ENCODE measurements around the gene EPS15. TPM values are rescaled to one million over a fixed set of nuclear protein-coding genes. Genes with fewer than 3 reads are reported as not detected.

EPS15 gene
- total and polyA plus RNA-seq, 9 of the 15 experiments (the other 6 are each of a cell fraction or from before 2014, with no cell fraction given): 23.1 to 69.0 (median 41.7) TPM

DNA sequence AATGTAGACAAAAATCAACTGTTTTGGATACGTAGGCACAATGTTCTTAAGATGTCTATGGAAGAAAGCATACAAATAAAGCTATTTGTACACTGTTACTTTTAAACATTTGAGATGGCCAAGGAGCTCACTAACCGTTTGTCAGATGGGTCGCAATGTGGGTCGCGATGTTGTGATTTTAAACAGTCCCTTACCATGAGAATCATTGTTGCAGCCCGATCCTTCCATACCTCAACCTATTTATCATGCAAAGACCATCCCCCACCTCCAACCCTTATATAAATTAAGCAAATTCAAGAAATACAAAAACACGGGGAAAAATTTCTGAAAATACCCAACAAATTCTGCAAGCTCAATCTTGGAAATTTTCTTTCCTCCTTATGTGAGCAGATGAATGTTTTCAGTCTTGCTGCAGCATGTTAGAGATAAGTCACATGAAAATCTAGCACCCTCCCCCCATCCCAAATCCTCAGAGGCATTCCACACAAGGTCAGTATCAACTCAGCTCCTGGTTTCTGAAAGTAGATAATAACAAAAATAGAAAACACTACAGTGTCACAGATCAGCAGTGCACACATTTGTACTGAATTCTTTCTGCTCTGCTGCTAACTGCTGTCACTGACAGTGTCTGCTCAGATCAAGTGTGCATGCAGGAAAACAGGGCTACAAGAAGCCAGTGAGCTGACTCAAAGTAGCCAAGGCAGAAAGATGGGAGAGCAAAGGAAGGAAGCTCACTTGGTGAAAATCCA, 95.8 kb downstream of the EPS15 start (continued):
- TF ChIP-seq, protein P1, sequence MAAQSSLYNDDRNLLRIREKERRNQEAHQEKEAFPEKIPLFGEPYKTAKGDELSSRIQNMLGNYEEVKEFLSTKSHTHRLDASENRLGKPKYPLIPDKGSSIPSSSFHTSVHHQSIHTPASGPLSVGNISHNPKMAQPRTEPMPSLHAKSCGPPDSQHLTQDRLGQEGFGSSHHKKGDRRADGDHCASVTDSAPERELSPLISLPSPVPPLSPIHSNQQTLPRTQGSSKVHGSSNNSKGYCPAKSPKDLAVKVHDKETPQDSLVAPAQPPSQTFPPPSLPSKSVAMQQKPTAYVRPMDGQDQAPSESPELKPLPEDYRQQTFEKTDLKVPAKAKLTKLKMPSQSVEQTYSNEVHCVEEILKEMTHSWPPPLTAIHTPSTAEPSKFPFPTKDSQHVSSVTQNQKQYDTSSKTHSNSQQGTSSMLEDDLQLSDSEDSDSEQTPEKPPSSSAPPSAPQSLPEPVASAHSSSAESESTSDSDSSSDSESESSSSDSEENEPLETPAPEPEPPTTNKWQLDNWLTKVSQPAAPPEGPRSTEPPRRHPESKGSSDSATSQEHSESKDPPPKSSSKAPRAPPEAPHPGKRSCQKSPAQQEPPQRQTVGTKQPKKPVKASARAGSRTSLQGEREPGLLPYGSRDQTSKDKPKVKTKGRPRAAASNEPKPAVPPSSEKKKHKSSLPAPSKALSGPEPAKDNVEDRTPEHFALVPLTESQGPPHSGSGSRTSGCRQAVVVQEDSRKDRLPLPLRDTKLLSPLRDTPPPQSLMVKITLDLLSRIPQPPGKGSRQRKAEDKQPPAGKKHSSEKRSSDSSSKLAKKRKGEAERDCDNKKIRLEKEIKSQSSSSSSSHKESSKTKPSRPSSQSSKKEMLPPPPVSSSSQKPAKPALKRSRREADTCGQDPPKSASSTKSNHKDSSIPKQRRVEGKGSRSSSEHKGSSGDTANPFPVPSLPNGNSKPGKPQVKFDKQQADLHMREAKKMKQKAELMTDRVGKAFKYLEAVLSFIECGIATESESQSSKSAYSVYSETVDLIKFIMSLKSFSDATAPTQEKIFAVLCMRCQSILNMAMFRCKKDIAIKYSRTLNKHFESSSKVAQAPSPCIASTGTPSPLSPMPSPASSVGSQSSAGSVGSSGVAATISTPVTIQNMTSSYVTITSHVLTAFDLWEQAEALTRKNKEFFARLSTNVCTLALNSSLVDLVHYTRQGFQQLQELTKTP (IDR thresholded peaks at IDR 0.05; ENCODE audit: low read depth in 1 of 2, partially characterized antibody in 2 of 2): peak in 1 of 2 experiments; percentile 36
- TF ChIP-seq CBFA2T3 (IDR thresholded peaks at IDR 0.05) (peak; percentile 77), SMARCA5 (IDR thresholded peaks at IDR 0.05) (0 out of 2 replicates have a peak, but pooled peaks have one; percentile 11), ZNF224 (CRISPR knock-in tag; IDR thresholded peaks at IDR 0.05) (no peak), ZKSCAN3 (CRISPR knock-in tag; IDR thresholded peaks at IDR 0.05) (no peak), KLF6 (CRISPR knock-in tag; IDR thresholded peaks at IDR 0.05; ENCODE audit: borderline replicate concordance) (no peak), SOX6 (IDR thresholded peaks at IDR 0.05) (peak; percentile 64; the same call in 1 of the 2 replicates), ATF7 (IDR thresholded peaks at IDR 0.05) (peak; percentile 41; the same call in 1 of the 2 replicates), TCF3 (CRISPR knock-in tag; IDR thresholded peaks at IDR 0.05) (peak; percentile 68), ZNF316 (IDR thresholded peaks at IDR 0.05) (no peak), ZNF780A (CRISPR knock-in tag; IDR thresholded peaks at IDR 0.05) (no peak), GABPA (tag; conservative IDR thresholded peaks at IDR 0.05; ENCODE audit: low read depth) (peak; percentile 23; the same call in 1 of the 2 replicates), GATAD2A (IDR thresholded peaks at IDR 0.05) (0 out of 2 replicates have a peak, but pooled peaks have one; percentile 1), MTA2 (IDR thresholded peaks at IDR 0.05; ENCODE audit: low read depth) (peak; percentile 24; the same call in 1 of the 2 replicates), MEF2A (IDR thresholded peaks at IDR 0.05; ENCODE audit: control insufficient read depth, low read depth, low read length) (0 out of 2 replicates have a peak, but pooled peaks have one; percentile 16)
- TF ChIP-seq, protein P2, sequence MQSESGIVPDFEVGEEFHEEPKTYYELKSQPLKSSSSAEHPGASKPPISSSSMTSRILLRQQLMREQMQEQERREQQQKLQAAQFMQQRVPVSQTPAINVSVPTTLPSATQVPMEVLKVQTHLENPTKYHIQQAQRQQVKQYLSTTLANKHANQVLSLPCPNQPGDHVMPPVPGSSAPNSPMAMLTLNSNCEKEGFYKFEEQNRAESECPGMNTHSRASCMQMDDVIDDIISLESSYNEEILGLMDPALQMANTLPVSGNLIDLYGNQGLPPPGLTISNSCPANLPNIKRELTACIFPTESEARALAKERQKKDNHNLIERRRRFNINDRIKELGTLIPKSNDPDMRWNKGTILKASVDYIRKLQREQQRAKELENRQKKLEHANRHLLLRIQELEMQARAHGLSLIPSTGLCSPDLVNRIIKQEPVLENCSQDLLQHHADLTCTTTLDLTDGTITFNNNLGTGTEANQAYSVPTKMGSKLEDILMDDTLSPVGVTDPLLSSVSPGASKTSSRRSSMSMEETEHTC (IDR thresholded peaks at IDR 0.05): peak; percentile 17; the same call in 1 of the 2 replicates
- TF ChIP-seq, protein P3, sequence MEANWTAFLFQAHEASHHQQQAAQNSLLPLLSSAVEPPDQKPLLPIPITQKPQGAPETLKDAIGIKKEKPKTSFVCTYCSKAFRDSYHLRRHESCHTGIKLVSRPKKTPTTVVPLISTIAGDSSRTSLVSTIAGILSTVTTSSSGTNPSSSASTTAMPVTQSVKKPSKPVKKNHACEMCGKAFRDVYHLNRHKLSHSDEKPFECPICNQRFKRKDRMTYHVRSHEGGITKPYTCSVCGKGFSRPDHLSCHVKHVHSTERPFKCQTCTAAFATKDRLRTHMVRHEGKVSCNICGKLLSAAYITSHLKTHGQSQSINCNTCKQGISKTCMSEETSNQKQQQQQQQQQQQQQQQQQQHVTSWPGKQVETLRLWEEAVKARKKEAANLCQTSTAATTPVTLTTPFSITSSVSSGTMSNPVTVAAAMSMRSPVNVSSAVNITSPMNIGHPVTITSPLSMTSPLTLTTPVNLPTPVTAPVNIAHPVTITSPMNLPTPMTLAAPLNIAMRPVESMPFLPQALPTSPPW (CRISPR knock-in tag; IDR thresholded peaks at IDR 0.05): peak; percentile 27; the same call in 1 of the 2 replicates
- TF ChIP-seq, protein P4, sequence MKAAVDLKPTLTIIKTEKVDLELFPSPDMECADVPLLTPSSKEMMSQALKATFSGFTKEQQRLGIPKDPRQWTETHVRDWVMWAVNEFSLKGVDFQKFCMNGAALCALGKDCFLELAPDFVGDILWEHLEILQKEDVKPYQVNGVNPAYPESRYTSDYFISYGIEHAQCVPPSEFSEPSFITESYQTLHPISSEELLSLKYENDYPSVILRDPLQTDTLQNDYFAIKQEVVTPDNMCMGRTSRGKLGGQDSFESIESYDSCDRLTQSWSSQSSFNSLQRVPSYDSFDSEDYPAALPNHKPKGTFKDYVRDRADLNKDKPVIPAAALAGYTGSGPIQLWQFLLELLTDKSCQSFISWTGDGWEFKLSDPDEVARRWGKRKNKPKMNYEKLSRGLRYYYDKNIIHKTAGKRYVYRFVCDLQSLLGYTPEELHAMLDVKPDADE (conservative IDR thresholded peaks at IDR 0.05; ENCODE audit: control insufficient read depth, low read depth, low read length): no peak
- TF ChIP-seq, protein P5, sequence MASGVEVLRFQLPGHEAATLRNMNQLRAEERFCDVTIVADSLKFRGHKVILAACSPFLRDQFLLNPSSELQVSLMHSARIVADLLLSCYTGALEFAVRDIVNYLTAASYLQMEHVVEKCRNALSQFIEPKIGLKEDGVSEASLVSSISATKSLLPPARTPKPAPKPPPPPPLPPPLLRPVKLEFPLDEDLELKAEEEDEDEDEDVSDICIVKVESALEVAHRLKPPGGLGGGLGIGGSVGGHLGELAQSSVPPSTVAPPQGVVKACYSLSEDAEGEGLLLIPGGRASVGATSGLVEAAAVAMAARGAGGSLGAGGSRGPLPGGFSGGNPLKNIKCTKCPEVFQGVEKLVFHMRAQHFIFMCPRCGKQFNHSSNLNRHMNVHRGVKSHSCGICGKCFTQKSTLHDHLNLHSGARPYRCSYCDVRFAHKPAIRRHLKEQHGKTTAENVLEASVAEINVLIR (CRISPR knock-in tag; IDR thresholded peaks at IDR 0.05): no peak

Measured in K562 (cell line).